Astrocyte (in vitro differentiated cells and primary cell): ENCODE measurements around the gene VSTM2B.

ENCODE experiments used
- CTCF ChIP-seq: IDR thresholded peaks from 2 replicates; pipeline ENCODE4 v1.5.1; 2011; ENCODE audit warnings: low read depth, mild to moderate bottlenecking, inconsistent platforms, low read length, moderate library complexity; ENCODE audit not compliant: insufficient read depth
- EZH2 ChIP-seq: IDR thresholded peaks from 2 replicates; pipeline ENCODE4 v1.6.1; 2012; ENCODE audit warnings: mild to moderate bottlenecking, low read length, inconsistent platforms; ENCODE audit not compliant: insufficient read depth

DNA sequence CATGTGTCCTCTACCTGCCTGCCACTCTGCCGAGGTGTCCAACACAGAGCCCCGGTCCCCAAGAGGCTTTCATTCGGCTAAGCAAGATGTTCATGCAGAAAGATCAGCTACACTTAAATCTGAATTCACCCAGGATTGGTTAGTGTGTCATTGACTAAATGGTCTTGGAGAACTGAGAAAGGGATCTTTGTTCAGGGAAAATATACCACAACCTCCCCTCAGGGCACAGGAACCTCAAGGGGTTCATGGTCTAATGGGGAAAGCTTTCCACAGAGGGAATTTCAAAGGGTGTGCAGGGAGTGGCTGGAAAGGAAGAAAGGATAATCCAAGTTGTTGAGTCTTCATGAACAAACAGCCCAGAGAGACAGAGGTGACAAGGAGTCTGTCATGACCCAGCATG is 65.9 kb downstream of the VSTM2B start:
- TF ChIP-seq CTCF: no peak
- no peak for TF ChIP-seq EZH2
